Neural progenitor cell (in vitro differentiated cells): ENCODE measurements around the gene FFAR2.
"Not testable (repeated sequence)": the region's sequence is repeated elsewhere in the genome, so short reads cannot be mapped to it uniquely, and the experiment has no call there.

ENCODE experiments used
- CTCF ChIP-seq: fragments of 200-600 bp; sonication (generic); IDR thresholded peaks from 2 replicates; pipeline ENCODE4 v1.5.1; 2017; ENCODE audit warnings: antibody characterized with exemption, mild to moderate bottlenecking
- EZH2 ChIP-seq: fragments of 200-600 bp; sonication (generic); IDR thresholded peaks from 2 replicates; pipeline ENCODE4 v1.6.1; 2017; ENCODE audit warnings: antibody characterized with exemption, mild to moderate bottlenecking, moderate library complexity

GRCh38 chr19:35461788-35462187 lies 13.7 kb downstream of the FFAR2 start:
- TF ChIP-seq CTCF, EZH2: not testable (repeated sequence)
